Neural cell (in vitro differentiated cells): ENCODE measurements around the gene OR5K3. TPM values are rescaled to one million over a fixed set of nuclear protein-coding genes. Genes with fewer than 3 reads are reported as not detected.

Experiments used
- H2AFZ ChIP-seq: fragments of 200-600, 300-800 bp; sonication (generic), shearing (Covaris generic); 2 replicates; pipeline ENCODE4 v1.6.0; 2014; ENCODE audit warnings: low read depth, mild to moderate bottlenecking, antibody characterized with exemption, low read length, moderate library complexity
- H3F3A ChIP-seq: fragments of 200-600 bp; shearing (Covaris generic); 2 replicates; pipeline ENCODE4 v1.6.1; 2016; ENCODE audit warnings: mild to moderate bottlenecking, moderate library complexity, mixed read lengths, antibody characterized with exemption, low read length; ENCODE audit not compliant: insufficient read depth, poor library complexity, severe bottlenecking
- H3K27ac ChIP-seq: fragments of 200-600, 300-800 bp; sonication (generic), shearing (Covaris generic); 2 replicates; pipeline ENCODE4 v1.5.1; 2014; ENCODE audit warnings: mild to moderate bottlenecking, low read length, moderate library complexity
- H3K27me3 ChIP-seq: fragments of 300-800, 200-600 bp; sonication (generic), shearing (Covaris generic); 2 replicates; pipeline ENCODE4 v1.6.0; 2014; ENCODE audit warnings: mild to moderate bottlenecking, low read depth, low read length, moderate library complexity; ENCODE audit not compliant: insufficient read depth
- H3K36me3 ChIP-seq: fragments of 300-800, 200-600 bp; sonication (generic), shearing (Covaris generic); 2 replicates; pipeline ENCODE4 v1.5.1; 2014; ENCODE audit warnings: mild to moderate bottlenecking, antibody characterized with exemption, low read length, moderate library complexity; ENCODE audit not compliant: insufficient read depth
- H3K4me2 ChIP-seq: fragments of 300-800, 200-600 bp; sonication (generic), shearing (Covaris generic); 2 replicates; pipeline ENCODE4 v1.6.0; 2014; ENCODE audit warnings: mild to moderate bottlenecking, low read length
- H3K4me3 ChIP-seq: fragments of 300-800, 200-600 bp; sonication (generic), shearing (Covaris generic); 2 replicates; pipeline ENCODE4 v1.5.1; 2014; ENCODE audit warnings: mild to moderate bottlenecking, low read length, moderate library complexity
- H3K79me2 ChIP-seq: fragments of 200-600 bp; shearing (Covaris generic); replicated peaks from 2 replicates; pipeline ENCODE4 v1.6.0; 2014; ENCODE audit warnings: mild to moderate bottlenecking, low read length, moderate library complexity; ENCODE audit not compliant: insufficient read depth
- H3K9ac ChIP-seq: fragments of 300-800, 200-600 bp; sonication (generic), shearing (Covaris generic); 2 replicates; pipeline ENCODE4 v1.6.1; 2016; ENCODE audit warnings: mild to moderate bottlenecking, low read length, mixed read lengths
- H3K9me2 ChIP-seq: fragments of 200-600 bp; shearing (Covaris generic); 2 replicates; pipeline ENCODE4 v1.6.1; 2016; ENCODE audit warnings: mild to moderate bottlenecking, low read length, mixed read lengths; ENCODE audit not compliant: insufficient read depth
- H3K9me3 ChIP-seq: fragments of 200-600, 300-800 bp; sonication (generic), shearing (Covaris generic); 2 replicates; pipeline ENCODE4 v1.6.1; 2016; ENCODE audit warnings: mild to moderate bottlenecking, mixed run types, low read length, moderate library complexity, mixed read lengths
- H4K20me1 ChIP-seq: fragments of 200-600 bp; shearing (Covaris generic); 2 replicates; pipeline ENCODE4 v1.6.1; 2016; ENCODE audit warnings: mild to moderate bottlenecking, mixed run types; ENCODE audit not compliant: insufficient read depth
- EP300 ChIP-seq: fragments of 450-650 bp; conservative IDR thresholded peaks from 2 replicates; pipeline ENCODE4 v1.6.1; 2014; ENCODE audit warnings: antibody characterized with exemption, mild to moderate bottlenecking, moderate library complexity; ENCODE audit not compliant: poor library complexity, severe bottlenecking
- EZH2 ChIP-seq: fragments of 200-600, 300-800 bp; shearing (Covaris generic), sonication (generic); IDR thresholded peaks from 2 replicates; pipeline ENCODE4 v1.6.1; 2014; ENCODE audit warnings: antibody characterized with exemption, low read length, borderline replicate concordance, mild to moderate bottlenecking; ENCODE audit not compliant: insufficient read depth, poor library complexity, severe bottlenecking
- MXI1 ChIP-seq: fragments of 450-650 bp; conservative IDR thresholded peaks from 2 replicates; pipeline ENCODE4 v1.6.1; 2014; ENCODE audit warnings: antibody characterized with exemption, mild to moderate bottlenecking; ENCODE audit not compliant: poor library complexity, severe bottlenecking
- POLR2AphosphoS5 ChIP-seq: IDR thresholded peaks from 2 replicates; pipeline ENCODE4 v1.6.1; 2012
- RAD21 ChIP-seq: fragments of 450-650 bp; conservative IDR thresholded peaks from 2 replicates; pipeline ENCODE4 v1.6.1; 2014; ENCODE audit warnings: antibody characterized with exemption, mild to moderate bottlenecking, moderate library complexity
- SMC3 ChIP-seq: fragments of 450-650 bp; conservative IDR thresholded peaks from 2 replicates; pipeline ENCODE4 v1.6.1; 2014; ENCODE audit warnings: antibody characterized with exemption, mild to moderate bottlenecking, moderate library complexity; ENCODE audit not compliant: poor library complexity
- TAF1 ChIP-seq: IDR thresholded peaks from 2 replicates; pipeline ENCODE4 v1.6.1; 2012; ENCODE audit warnings: low read depth
- polyA minus RNA-seq: library from RNA; depleted of rRNA, polyadenylated mRNA; stranded (reverse); fragments of >200 nt; gene quantifications from 2 replicates; pipeline ENCODE4 v1.2.3, GENCODE V29; 2014
- polyA plus RNA-seq: library from polyadenylated mRNA; depleted of rRNA; stranded (reverse); fragments of >200 nt; gene quantifications from 2 replicates; pipeline ENCODE4 v1.2.3, GENCODE V29; 2014
- TF ChIP-seq, protein P1 (sequence below): fragments of 450-650 bp; IDR thresholded peaks from 2 replicates; pipeline ENCODE4 v1.5.1; 2014; ENCODE audit warnings: antibody characterized with exemption, mild to moderate bottlenecking, moderate library complexity; ENCODE audit not compliant: poor library complexity, severe bottlenecking
- TF ChIP-seq, protein P2 (sequence below): IDR thresholded peaks from 2 replicates; pipeline ENCODE4 v1.6.1; 2012; ENCODE audit warnings: borderline replicate concordance

OR5K3 gene, protein sequence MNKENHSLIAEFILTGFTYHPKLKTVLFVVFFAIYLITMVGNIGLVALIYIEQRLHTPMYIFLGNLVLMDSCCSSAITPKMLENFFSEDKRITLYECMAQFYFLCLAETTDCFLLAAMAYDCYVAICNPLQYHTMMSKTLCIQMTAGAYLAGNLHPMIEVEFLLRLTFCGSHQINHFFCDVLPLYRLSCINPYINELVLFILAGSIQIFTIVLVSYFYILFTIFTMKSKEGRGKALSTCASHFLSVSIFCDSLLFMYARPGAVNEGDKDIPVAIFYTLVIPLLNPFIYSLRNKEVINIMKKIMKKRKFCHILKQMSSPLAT
- not detected in 2 replicates for polyA plus RNA-seq
- polyA minus RNA-seq, result not detected in 2 replicates

DNA sequence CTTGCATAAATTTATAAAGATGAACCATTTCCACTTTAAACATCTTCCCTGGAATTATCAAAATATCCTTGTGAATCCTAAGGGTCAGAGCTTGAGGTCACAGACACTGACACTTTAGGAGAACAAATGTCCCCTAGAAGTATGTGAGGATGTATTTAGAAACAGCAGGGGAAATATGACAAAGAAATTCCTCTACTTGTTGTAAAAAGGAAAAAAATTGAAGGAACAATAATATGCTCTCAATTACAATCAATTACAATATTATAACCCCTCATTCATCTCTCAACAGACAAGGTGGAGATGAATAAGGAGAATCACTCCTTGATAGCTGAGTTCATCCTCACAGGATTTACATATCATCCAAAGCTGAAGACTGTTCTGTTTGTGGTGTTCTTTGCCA is at the start of gene OR5K3:
Gene OR5K3 (plus strand): TSS at position 301 of the 400 bp plus-strand sequence. CDS start 0 bp downstream, at position 301.
- H3K27me3 ChIP-seq, result no peaks in the 10 kb centered on the region
- no peaks in the 10 kb centered on the region for H3K36me3 ChIP-seq
- H4K20me1 ChIP-seq, result no peaks in the 10 kb centered on the region
- H3K9me2 ChIP-seq, result no peaks in the 10 kb centered on the region
- no peak within 1 kb of the TSS for H3K9ac ChIP-seq
- no peak within 1 kb of the TSS for H3K4me2 ChIP-seq
- H3K4me3 ChIP-seq, result no peak within 1 kb of the TSS
- no peak within 1 kb of the TSS for H3K27ac ChIP-seq
- no peaks in the 10 kb centered on the region for H3K9me3 ChIP-seq
- no peaks in the 10 kb centered on the region for H3F3A ChIP-seq
- no peak within 1 kb of the TSS for H2AFZ ChIP-seq
- no peaks in the 10 kb centered on the region for H3K79me2 ChIP-seq
- TF ChIP-seq MXI1, result no peak
- TF ChIP-seq POLR2AphosphoS5, result no peak
- TF ChIP-seq EP300, result no peak
- no peak for TF ChIP-seq SMC3
- TF ChIP-seq, protein P1, sequence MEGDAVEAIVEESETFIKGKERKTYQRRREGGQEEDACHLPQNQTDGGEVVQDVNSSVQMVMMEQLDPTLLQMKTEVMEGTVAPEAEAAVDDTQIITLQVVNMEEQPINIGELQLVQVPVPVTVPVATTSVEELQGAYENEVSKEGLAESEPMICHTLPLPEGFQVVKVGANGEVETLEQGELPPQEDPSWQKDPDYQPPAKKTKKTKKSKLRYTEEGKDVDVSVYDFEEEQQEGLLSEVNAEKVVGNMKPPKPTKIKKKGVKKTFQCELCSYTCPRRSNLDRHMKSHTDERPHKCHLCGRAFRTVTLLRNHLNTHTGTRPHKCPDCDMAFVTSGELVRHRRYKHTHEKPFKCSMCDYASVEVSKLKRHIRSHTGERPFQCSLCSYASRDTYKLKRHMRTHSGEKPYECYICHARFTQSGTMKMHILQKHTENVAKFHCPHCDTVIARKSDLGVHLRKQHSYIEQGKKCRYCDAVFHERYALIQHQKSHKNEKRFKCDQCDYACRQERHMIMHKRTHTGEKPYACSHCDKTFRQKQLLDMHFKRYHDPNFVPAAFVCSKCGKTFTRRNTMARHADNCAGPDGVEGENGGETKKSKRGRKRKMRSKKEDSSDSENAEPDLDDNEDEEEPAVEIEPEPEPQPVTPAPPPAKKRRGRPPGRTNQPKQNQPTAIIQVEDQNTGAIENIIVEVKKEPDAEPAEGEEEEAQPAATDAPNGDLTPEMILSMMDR, result no peak
- TF ChIP-seq, protein P2, sequence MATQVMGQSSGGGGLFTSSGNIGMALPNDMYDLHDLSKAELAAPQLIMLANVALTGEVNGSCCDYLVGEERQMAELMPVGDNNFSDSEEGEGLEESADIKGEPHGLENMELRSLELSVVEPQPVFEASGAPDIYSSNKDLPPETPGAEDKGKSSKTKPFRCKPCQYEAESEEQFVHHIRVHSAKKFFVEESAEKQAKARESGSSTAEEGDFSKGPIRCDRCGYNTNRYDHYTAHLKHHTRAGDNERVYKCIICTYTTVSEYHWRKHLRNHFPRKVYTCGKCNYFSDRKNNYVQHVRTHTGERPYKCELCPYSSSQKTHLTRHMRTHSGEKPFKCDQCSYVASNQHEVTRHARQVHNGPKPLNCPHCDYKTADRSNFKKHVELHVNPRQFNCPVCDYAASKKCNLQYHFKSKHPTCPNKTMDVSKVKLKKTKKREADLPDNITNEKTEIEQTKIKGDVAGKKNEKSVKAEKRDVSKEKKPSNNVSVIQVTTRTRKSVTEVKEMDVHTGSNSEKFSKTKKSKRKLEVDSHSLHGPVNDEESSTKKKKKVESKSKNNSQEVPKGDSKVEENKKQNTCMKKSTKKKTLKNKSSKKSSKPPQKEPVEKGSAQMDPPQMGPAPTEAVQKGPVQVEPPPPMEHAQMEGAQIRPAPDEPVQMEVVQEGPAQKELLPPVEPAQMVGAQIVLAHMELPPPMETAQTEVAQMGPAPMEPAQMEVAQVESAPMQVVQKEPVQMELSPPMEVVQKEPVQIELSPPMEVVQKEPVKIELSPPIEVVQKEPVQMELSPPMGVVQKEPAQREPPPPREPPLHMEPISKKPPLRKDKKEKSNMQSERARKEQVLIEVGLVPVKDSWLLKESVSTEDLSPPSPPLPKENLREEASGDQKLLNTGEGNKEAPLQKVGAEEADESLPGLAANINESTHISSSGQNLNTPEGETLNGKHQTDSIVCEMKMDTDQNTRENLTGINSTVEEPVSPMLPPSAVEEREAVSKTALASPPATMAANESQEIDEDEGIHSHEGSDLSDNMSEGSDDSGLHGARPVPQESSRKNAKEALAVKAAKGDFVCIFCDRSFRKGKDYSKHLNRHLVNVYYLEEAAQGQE, result no peak
- no peak for TF ChIP-seq EZH2
- no peak for TF ChIP-seq RAD21
- TF ChIP-seq TAF1, result no peak

DNA sequence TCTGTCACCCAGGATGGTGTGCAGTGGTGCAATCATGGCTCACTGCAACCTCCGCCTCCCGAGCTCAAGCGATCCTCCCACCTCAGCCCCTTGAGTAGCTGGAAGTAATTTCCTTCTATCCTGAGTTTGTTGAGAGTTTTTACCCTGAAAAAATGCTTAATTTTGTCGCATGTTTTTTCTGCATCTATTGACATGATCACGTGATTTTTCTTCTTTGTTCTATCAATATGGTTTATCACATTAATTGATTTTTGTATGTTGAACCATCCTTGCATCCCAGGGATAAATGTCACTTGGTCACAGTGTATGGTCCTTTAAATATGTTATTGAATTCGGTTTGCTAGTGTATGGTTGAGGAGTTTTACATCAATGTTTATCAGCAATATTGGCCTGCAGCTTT is 48.7 kb upstream of the OR5K3 start:
- Histone ChIP-seq H2AFZ (no peak overlapping the region), H4K20me1 (no peaks in the 10 kb centered on the region), H3K9me2 (no peaks in the 10 kb centered on the region), H3K4me2 (no peak overlapping the region), H3K27me3 (no peaks in the 10 kb centered on the region), H3K27ac (no peak overlapping the region), H3K79me2 (no peaks in the 10 kb centered on the region), H3K9ac (no peak overlapping the region), H3K36me3 (no peaks in the 10 kb centered on the region), H3F3A (no peaks in the 10 kb centered on the region), H3K9me3 (no peaks in the 10 kb centered on the region), H3K4me3 (no peak overlapping the region)
- TF ChIP-seq MXI1, result no peak
- no peak for TF ChIP-seq TAF1
- TF ChIP-seq EZH2, result no peak
- TF ChIP-seq POLR2AphosphoS5, result no peak
- TF ChIP-seq, protein P2, result no peak
- no peak for TF ChIP-seq SMC3
- TF ChIP-seq, protein P1, result no peak
- no peak for TF ChIP-seq EP300
- no peak for TF ChIP-seq RAD21
